Left renal pelvis (tissue), 4 donors: ENCODE data around the gene CANT1. TPM values are rescaled to one million over a fixed set of nuclear protein-coding genes. Genes with fewer than 3 reads are reported as not detected.

ENCODE experiments used
- DNase-seq, 4 donors: peaks; one replicate each; pipeline ENCODE4 v3.0.0-alpha.2; 2013; ENCODE audit warnings: low read depth in 4 of 4, low spot score in 3 of 4
- polyA plus RNA-seq, 4 donors: library from polyadenylated mRNA; unstranded; fragments of 120-200 nt; gene quantifications; one replicate each; pipeline ENCODE4 v1.2.1, GENCODE V29; 2013; ENCODE audit not compliant: insufficient read length in 4 of 4

CANT1 gene
- polyA plus RNA-seq, 4 donors = 40.0 to 55.6 (median 45.9) TPM

DNA sequence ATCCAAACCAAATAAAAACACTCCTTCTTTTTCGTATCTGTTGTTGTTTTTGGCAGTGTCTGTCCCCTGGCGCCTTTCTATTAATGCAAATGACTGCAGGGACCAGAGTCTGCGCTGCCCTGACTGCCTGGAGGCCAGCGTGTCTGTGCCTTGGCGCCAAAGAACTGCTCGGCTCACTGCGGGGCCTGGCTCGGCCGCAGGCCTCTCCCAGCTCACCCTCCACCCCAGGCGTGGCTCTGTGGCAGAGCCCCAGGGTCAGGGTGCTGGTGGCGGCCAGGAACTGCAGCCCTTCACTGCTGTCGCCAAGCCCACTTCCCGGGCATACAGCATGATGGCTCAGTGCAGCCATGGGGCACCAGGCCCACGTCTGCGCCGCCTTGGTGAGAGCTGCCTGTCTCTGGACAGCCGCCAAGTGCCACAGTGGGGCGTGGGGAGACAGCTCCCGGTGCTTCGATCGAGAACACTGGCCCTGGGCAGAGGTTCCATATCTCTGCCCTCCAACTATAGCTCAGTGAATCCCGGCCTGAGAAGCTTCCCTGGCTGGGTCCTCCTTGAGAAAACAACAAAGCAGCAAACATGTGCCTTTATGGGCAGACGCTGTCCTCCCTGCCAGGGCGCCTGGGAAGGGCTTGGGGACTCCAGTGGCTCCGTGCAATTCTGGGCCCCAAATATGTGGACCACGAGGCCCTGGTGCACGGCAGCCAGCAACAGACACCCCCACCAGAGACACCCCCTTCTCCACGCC is 11.1 kb downstream of the CANT1 start:
- no peak for DNase-seq

- DNase-seq = no peak
Observed at GRCh38 chr17:78997881-78998280, 11.7 kb downstream of the CANT1 start.

- no peak for DNase-seq
Observed at GRCh38 chr17:78997231-78997741, 12.3 kb downstream of the CANT1 start.

DNA sequence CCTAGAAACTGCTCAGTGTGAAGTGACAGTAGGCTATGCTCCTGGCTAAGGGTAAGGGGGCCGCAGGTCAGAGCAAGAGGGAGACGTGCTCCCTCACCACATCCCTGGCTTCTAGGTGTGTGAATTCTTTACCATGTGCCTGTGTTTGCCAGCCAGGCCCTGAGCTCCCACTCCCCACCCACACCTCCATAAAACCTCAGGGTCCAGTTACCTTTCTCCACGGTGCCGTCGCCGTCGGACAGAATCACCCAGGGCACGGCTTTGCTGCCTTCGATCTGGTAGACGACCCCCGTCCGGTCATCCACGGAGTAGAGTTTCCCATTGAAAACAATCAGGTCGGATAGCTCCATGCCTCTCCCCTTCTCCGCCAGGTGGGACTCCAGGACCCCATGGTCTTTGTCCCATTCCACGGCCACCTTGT is 12.8 kb downstream of the CANT1 start:
- DNase-seq = no peak

GRCh38 chr17:78995761-78996451 is 13.7 kb downstream of the CANT1 start:
- no peak for DNase-seq

- DNase-seq = no peak
Observed at GRCh38 chr17:78995022-78995760, 14.4 kb downstream of the CANT1 start.

- no peak for DNase-seq
Observed at GRCh38 chr17:78993981-78994671, 15.4 kb downstream of the CANT1 start.

DNA sequence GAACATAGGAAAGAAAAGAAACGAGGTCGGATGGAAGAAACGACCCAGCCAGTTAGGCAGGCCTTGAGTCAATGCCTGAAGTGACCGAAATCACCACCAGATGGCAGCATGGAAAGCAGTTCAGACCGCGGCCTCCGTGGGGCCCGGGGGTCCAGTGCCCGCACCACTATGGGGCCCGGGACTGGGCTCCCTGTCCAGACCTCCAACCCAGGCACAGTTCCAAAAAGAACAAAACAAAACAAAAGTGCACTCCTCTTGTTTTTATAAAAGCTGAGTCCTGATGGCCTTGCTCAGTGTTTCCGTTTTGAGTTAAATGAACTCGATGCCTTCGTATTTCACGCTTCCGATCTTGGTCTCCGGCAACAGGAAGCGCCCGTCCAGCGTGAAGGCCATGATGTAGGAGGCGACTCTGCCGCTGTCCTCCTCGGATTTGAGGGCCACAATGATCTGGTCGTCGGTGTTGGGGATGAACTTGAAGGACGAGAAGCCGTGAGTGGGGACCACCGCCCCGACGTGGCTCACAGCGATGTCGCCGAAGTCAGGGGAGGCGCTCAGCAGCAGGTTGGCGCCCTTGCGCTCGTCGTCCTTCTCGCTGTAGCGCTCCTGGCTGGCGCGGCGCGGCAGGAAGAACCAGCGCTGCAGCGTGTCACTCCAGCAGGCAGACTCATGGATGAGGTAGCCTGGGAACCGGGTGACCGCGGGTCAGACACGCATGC is 16.2 kb downstream of the CANT1 start:
- no peak for DNase-seq

GRCh38 chr17:78992542-78993212 is 16.9 kb downstream of the CANT1 start:
- DNase-seq = no peak

- DNase-seq = no peak
Observed at GRCh38 chr17:78991906-78992532, 17.5 kb downstream of the CANT1 start.

GRCh38 chr17:78991017-78991738 is 18.4 kb downstream of the CANT1 start:
- no peak for DNase-seq

GRCh38 chr17:78990349-78991016 is 19.1 kb downstream of the CANT1 start:
- no peak for DNase-seq

DNA sequence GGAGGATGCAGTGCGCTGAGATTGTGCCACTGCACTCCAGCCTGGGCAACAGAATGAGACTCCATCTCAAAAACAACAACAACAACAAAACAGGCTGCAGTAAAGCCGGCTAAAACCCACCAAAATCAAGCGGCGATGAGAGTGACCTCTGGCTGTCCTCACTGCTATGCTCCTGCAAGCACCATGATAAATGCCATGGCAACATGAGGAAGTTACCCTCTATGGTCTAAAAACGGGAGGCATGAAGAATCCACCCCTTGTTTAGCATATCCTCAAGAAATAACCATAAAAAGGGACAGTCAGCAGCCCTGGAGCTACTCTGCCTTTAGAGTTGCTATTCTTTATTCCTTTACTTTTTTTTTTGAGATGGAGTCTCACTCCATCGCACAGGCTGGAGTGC is 21.4 kb downstream of the CANT1 start:
- DNase-seq = no peak

GRCh38 chr17:78986649-78987328 is 22.8 kb downstream of the CANT1 start:
- DNase-seq = no peak

DNA sequence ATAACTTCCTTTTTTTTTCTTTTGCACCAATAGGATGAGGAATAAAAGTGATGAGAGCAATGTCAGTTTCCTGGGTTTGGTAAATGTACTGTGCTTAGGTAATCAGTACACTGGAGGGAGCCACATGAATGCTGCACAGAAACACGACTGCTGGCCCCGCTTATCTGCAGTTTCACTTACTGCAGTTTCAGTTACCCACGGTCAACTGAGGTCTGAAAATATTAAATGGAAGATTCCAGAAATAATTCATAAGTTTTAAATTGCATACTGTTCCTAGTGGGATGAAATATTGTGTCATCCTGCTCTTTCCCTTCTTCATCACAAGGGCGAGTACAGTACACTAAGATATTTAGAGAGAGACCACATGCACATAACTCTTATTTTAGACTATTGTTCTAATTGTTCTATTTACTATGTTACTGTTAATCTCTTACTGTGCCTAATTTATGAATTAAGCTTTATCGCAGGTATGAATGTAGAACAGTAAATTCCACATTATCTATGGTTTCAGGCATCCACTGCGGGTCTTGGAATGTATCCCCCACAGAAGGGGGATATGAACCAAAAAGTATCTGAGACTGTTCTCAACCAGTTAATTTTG is 23.4 kb downstream of the CANT1 start:
- no peak for DNase-seq

DNA sequence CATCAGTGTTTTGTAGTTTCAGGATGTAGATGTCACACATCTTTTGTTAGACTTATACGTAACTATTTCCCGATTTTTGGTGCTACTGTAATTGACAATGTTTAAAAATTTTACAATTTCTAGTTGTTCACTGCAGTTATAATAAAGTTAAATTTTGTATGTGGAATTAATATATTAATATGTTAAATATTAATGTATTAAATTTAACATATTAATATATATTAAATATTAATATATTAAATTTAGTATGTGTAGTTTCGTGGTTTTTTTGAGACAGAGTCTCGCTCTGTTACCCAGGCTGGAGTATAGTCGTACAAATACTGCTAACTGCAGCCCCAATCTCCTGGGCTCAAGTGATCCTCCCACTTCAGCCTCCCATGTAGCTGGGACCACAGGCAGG is 24.2 kb downstream of the CANT1 start:
- no peak for DNase-seq
